Endometrial microvascular endothelial cells (primary cell): Measurements from ENCODE around the gene ELN. TPM values are rescaled to one million over a fixed set of nuclear protein-coding genes. Genes with fewer than 3 reads are reported as not detected.
"Not testable (repeated sequence)": the region's sequence is repeated elsewhere in the genome, so short reads cannot be mapped to it uniquely, and the experiment has no call there.

ENCODE experiments used
- in situ Hi-C: cut with HindIII; loops from 2 replicates; pipeline ENCODE4 v1.10.0; 2017; ENCODE audit warnings: low sequenced_read_pairs, low pct_unique_long_range_greater_than_20kb; ENCODE audit errors: inconsistent ontology term
- total RNA-seq: library from RNA; depleted of rRNA; stranded (reverse); fragments of >200 nt; gene quantifications from one replicate; pipeline ENCODE4 v1.2.3, GENCODE V29; 2015; ENCODE audit errors: inconsistent ontology term

ELN gene
- total RNA-seq, 1 donor from 2014 or later, result not detected

GRCh38 chr7:73999664-74000435 is 28.1 kb upstream of the ELN start:
- in situ Hi-C loops, result no loop called here

GRCh38 chr7:74000489-74001149 is 27.4 kb upstream of the ELN start:
- in situ Hi-C loops, result no loop called here

- in situ Hi-C loops, result no loop called here
Measured at GRCh38 chr7:74001150-74001494, 26.9 kb upstream of the ELN start.

- in situ Hi-C loops, result no loop called here
Measured at GRCh38 chr7:74002474-74003017, 25.4 kb upstream of the ELN start.

GRCh38 chr7:74003621-74004020 is 24.4 kb upstream of the ELN start:
- in situ Hi-C loops, result no loop called here

- in situ Hi-C loops, result no loop called here
Measured at GRCh38 chr7:74006032-74006431, 21.9 kb upstream of the ELN start.

GRCh38 chr7:74006451-74007241 is 21.3 kb upstream of the ELN start:
- in situ Hi-C loops, result no loop called here

- in situ Hi-C loops, result no loop called here
Measured at GRCh38 chr7:74007242-74007567, 20.8 kb upstream of the ELN start.

GRCh38 chr7:74008687-74009086 is 19.3 kb upstream of the ELN start:
- in situ Hi-C loops, result no loop called here

- in situ Hi-C loops, result no loop called here
Measured at GRCh38 chr7:74009719-74010118, 18.3 kb upstream of the ELN start.

GRCh38 chr7:74010407-74010806 is 17.6 kb upstream of the ELN start:
- in situ Hi-C loops, result no loop called here

- in situ Hi-C loops, result not testable (repeated sequence)
Measured at GRCh38 chr7:74011421-74011820, 16.6 kb upstream of the ELN start.

- in situ Hi-C loops, result no loop called here
Measured at GRCh38 chr7:74012842-74013249, 15.1 kb upstream of the ELN start.

- in situ Hi-C loops, result no loop called here
Measured at GRCh38 chr7:74013539-74014272, 14.3 kb upstream of the ELN start.

- in situ Hi-C loops, result no loop called here
Measured at GRCh38 chr7:74014931-74015330, 13.0 kb upstream of the ELN start.

- in situ Hi-C loops, result no loop called here
Measured at GRCh38 chr7:74015670-74016069, 12.3 kb upstream of the ELN start.

GRCh38 chr7:74017125-74017524 is 10.8 kb upstream of the ELN start:
- in situ Hi-C loops, result no loop called here

- in situ Hi-C loops, result no loop called here
Measured at GRCh38 chr7:74018246-74018895, 9.6 kb upstream of the ELN start.

GRCh38 chr7:74019149-74019548 is 8.8 kb upstream of the ELN start:
- in situ Hi-C loops, result no loop called here
